SK-N-SH treated with all-trans-retinoic acid at 6 μM for 48 hours (cell line): Measurements from ENCODE around the gene SRRT.

Source experiments
- ATAC-seq: fragments of 200-7000 bp; cut with Tn5 transposase; 3 replicates; pipeline ENCODE4 v1.9.1; 2020; ENCODE audit warnings: mild to moderate bottlenecking, moderate library complexity
- ARNTL ChIP-seq: fragments of 450-650 bp; formaldehyde crosslinking; IDR thresholded peaks from 2 replicates; pipeline ENCODE4 v1.5.0; 2020; ENCODE audit warnings: low read depth, mild to moderate bottlenecking, moderate library complexity, borderline replicate concordance
- BACH2 ChIP-seq: fragments of 250-450 bp; sonication (Bioruptor Pico); IDR thresholded peaks from 2 replicates; pipeline ENCODE4 v1.9.0; 2021; ENCODE audit warnings: mild to moderate bottlenecking, borderline replicate concordance
- CREB5 ChIP-seq: fragments of 250-450 bp; sonication (Bioruptor Pico); IDR thresholded peaks from 2 replicates; pipeline ENCODE4 v1.5.1; 2020; ENCODE audit warnings: low read depth, mild to moderate bottlenecking, moderate library complexity
- CSDC2 ChIP-seq: fragments of 250-450 bp; sonication (Bioruptor Pico); IDR thresholded peaks from 2 replicates; pipeline ENCODE4 v1.5.0; 2020; ENCODE audit warnings: mild to moderate bottlenecking, moderate library complexity
- CSRNP3 ChIP-seq: fragments of 250-450 bp; sonication (Bioruptor Pico); IDR thresholded peaks from 2 replicates; pipeline ENCODE4 v1.5.1; 2021; ENCODE audit warnings: mild to moderate bottlenecking, moderate library complexity
- ESRRG ChIP-seq: fragments of 250-450 bp; sonication (Bioruptor Pico); IDR thresholded peaks from 2 replicates; pipeline ENCODE4 v1.6.1; 2021; ENCODE audit warnings: mild to moderate bottlenecking
- GLIS3 ChIP-seq: fragments of 250-450 bp; sonication (Bioruptor Pico); IDR thresholded peaks from 2 replicates; pipeline ENCODE4 v1.5.0; 2020; ENCODE audit warnings: mild to moderate bottlenecking, moderate library complexity
- ISL1 ChIP-seq: fragments of 250-450 bp; sonication (Bioruptor Pico); IDR thresholded peaks from 2 replicates; pipeline ENCODE4 v2.1.2; 2022; ENCODE audit warnings: mild to moderate bottlenecking, moderate library complexity
- OSR1 ChIP-seq: fragments of 250-450 bp; sonication (Bioruptor Pico); IDR thresholded peaks from 2 replicates; pipeline ENCODE4 v1.8.0; 2022; ENCODE audit warnings: moderate library complexity, mild to moderate bottlenecking, inconsistent platforms
- PATZ1 ChIP-seq: fragments of 250-450 bp; sonication (Bioruptor Pico); IDR thresholded peaks from 2 replicates; pipeline ENCODE4 v1.8.0; 2020; ENCODE audit warnings: mild to moderate bottlenecking, moderate library complexity, borderline replicate concordance
- POU6F1 ChIP-seq: fragments of 250-450 bp; sonication (Bioruptor Pico); IDR thresholded peaks from 2 replicates; pipeline ENCODE4 v1.8.0; 2021; ENCODE audit warnings: low read depth, mild to moderate bottlenecking, moderate library complexity, borderline replicate concordance
- PPARA ChIP-seq: fragments of 250-450 bp; sonication (Bioruptor Pico); IDR thresholded peaks from 2 replicates; pipeline ENCODE4 v1.5.0; 2020; ENCODE audit warnings: mild to moderate bottlenecking, borderline replicate concordance
- RARB ChIP-seq: fragments of 250-450 bp; sonication (Bioruptor Pico); IDR thresholded peaks from 2 replicates; pipeline ENCODE4 v1.8.0; 2021; ENCODE audit warnings: mild to moderate bottlenecking, moderate library complexity
- SNAI2 ChIP-seq: fragments of 250-450 bp; sonication (Bioruptor Pico); IDR thresholded peaks from 2 replicates; pipeline ENCODE4 v1.5.0; 2020; ENCODE audit warnings: mild to moderate bottlenecking, moderate library complexity
- TOX ChIP-seq: fragments of 250-450 bp; sonication (Bioruptor Pico); IDR thresholded peaks from 2 replicates; pipeline ENCODE4 v1.8.0; 2021; ENCODE audit warnings: mild to moderate bottlenecking, moderate library complexity, borderline replicate concordance
- TSHZ2 ChIP-seq: fragments of 250-450 bp; sonication (Bioruptor Pico); IDR thresholded peaks from 2 replicates; pipeline ENCODE4 v1.5.0; 2020; ENCODE audit warnings: mild to moderate bottlenecking, moderate library complexity
- ZC3H10 ChIP-seq: fragments of 250-450 bp; sonication (Bioruptor Pico); IDR thresholded peaks from 2 replicates; pipeline ENCODE4 v1.5.1; 2021; ENCODE audit warnings: mild to moderate bottlenecking, moderate library complexity
- ZFP3 ChIP-seq: fragments of 250-450 bp; sonication (Bioruptor Pico); IDR thresholded peaks from 2 replicates; pipeline ENCODE4 v1.5.0; 2020; ENCODE audit warnings: mild to moderate bottlenecking, moderate library complexity
- ZFP30 ChIP-seq: fragments of 450-650 bp; formaldehyde crosslinking; IDR thresholded peaks from 2 replicates; pipeline ENCODE4 v1.5.0; 2022; ENCODE audit warnings: mild to moderate bottlenecking, moderate library complexity
- ZNF565 ChIP-seq: fragments of 450-650 bp; formaldehyde crosslinking; conservative IDR thresholded peaks from 2 replicates; pipeline ENCODE4 v1.5.0; 2020; ENCODE audit warnings: low read depth, mild to moderate bottlenecking, moderate library complexity
- ZNF70 ChIP-seq: fragments of 450-650 bp; formaldehyde crosslinking; IDR thresholded peaks from 2 replicates; pipeline ENCODE4 v1.5.0; 2020; ENCODE audit warnings: mild to moderate bottlenecking, moderate library complexity
- ZNF8 ChIP-seq: fragments of 450-650 bp; formaldehyde crosslinking; IDR thresholded peaks from 2 replicates; pipeline ENCODE4 v1.5.0; 2020; ENCODE audit warnings: mild to moderate bottlenecking, moderate library complexity

SRRT gene

GRCh38 chr7:100825751-100826513, 49.0 kb upstream of the SRRT start:
- ATAC-seq = peak; percentile 58
- TF ChIP-seq ZFP3 (CRISPR knock-in tag) (no peak), SNAI2 (no peak), CSDC2 (CRISPR knock-in tag) (no peak), ESRRG (no peak), RARB (CRISPR knock-in tag) (no peak), TOX (CRISPR knock-in tag) (no peak), CREB5 (CRISPR knock-in tag) (no peak), BACH2 (no peak), ZNF8 (no peak), ZFP30 (CRISPR knock-in tag) (no peak), ARNTL (CRISPR knock-in tag) (no peak), PPARA (CRISPR knock-in tag) (no peak), ISL1 (CRISPR knock-in tag) (no peak), TSHZ2 (CRISPR knock-in tag) (no peak), OSR1 (CRISPR knock-in tag) (no peak), ZNF565 (no peak), GLIS3 (CRISPR knock-in tag) (no peak)

- peak; percentile 26 for ATAC-seq
- TF ChIP-seq CREB5 (CRISPR knock-in tag) = no peak
- peak; percentile 89; the same call in 1 of the 2 replicates for TF ChIP-seq PATZ1
Measured at GRCh38 chr7:100826514-100827329, 48.2 kb upstream of the SRRT start.

- ATAC-seq = peak; percentile 82
- TF ChIP-seq ZNF70 (no peak; the same call in 1 of the 2 replicates), SNAI2 (no peak), ARNTL (CRISPR knock-in tag) (no peak), ZNF8 (no peak), CREB5 (CRISPR knock-in tag) (no peak), ZNF565 (no peak), OSR1 (CRISPR knock-in tag) (no peak), ESRRG (no peak), RARB (CRISPR knock-in tag) (no peak), ZFP3 (CRISPR knock-in tag) (no peak), CSRNP3 (no peak), ISL1 (CRISPR knock-in tag) (no peak), BACH2 (no peak), GLIS3 (CRISPR knock-in tag) (no peak), ZC3H10 (CRISPR knock-in tag) (no peak), TOX (CRISPR knock-in tag) (no peak), POU6F1 (no peak), CSDC2 (CRISPR knock-in tag) (no peak)
Measured at GRCh38 chr7:100827330-100828226, 47.3 kb upstream of the SRRT start, which contains the start of gene EPHB4. Gene EPHB4, minus strand, starts transcription at chr7:100827523. Its CDS starts 493 bp downstream, at chr7:100827030.
